ENCODE data around the gene MBD5.

DNA sequence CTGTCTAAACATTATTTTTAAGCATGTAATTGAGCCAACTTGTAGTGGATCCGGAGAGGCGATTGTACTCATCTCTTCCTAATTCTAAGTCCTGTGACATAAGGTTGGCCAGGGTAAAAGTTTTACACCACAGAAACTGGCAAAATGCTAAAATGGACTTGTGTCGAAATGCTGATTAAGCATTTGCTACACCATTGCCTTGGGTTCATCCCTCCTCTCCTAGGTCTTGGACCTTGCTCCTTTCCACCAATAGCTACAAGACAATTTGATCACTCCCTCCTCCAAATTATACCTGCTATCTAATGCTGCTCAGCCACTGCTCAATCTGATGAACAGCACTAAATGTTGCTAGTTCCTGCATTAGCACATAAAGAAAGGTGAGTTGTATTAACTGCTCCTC, 491.0 kb downstream of the MBD5 start:
- TF ChIP-seq, protein P1, sequence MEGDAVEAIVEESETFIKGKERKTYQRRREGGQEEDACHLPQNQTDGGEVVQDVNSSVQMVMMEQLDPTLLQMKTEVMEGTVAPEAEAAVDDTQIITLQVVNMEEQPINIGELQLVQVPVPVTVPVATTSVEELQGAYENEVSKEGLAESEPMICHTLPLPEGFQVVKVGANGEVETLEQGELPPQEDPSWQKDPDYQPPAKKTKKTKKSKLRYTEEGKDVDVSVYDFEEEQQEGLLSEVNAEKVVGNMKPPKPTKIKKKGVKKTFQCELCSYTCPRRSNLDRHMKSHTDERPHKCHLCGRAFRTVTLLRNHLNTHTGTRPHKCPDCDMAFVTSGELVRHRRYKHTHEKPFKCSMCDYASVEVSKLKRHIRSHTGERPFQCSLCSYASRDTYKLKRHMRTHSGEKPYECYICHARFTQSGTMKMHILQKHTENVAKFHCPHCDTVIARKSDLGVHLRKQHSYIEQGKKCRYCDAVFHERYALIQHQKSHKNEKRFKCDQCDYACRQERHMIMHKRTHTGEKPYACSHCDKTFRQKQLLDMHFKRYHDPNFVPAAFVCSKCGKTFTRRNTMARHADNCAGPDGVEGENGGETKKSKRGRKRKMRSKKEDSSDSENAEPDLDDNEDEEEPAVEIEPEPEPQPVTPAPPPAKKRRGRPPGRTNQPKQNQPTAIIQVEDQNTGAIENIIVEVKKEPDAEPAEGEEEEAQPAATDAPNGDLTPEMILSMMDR (IDR thresholded peaks at IDR 0.05): no peak
- no peak for TF ChIP-seq POLR2A (IDR thresholded peaks at IDR 0.05)

Measured in Peyer's patch (tissue), 4 donors.